Esophagus muscularis mucosa (tissue), 4 donors: Measurements from ENCODE around the gene TBC1D9. TPM values are rescaled to one million over a fixed set of nuclear protein-coding genes. Genes with fewer than 3 reads are reported as not detected.
"Not testable (repeated sequence)": the region's sequence is repeated elsewhere in the genome, so short reads cannot be mapped to it uniquely, and the experiment has no call there.

Source experiments
- DNase-seq: peaks from one replicate; pipeline ENCODE4 v3.0.0-alpha.2; 2017; ENCODE audit errors: extremely low spot score
- H3K27ac ChIP-seq, 4 donors: fragments of 200-600 bp; sonication (generic); replicated peaks in 1 of 4; 1 replicate in 3 of 4; 2 replicates in 1 of 4; pipeline ENCODE4 v1.5.1; 2016 to 2019; ENCODE audit warnings: mild to moderate bottlenecking in 1 of 4
- H3K27me3 ChIP-seq, 4 donors: fragments of 200-600 bp; sonication (generic); one replicate each; pipeline versions ENCODE4 v1.5.1 to v1.6.0; 2016 to 2019
- H3K36me3 ChIP-seq, 4 donors: fragments of 200-600 bp; sonication (generic); one replicate each; pipeline ENCODE4 v1.5.1; 2016 to 2019
- H3K4me1 ChIP-seq, 4 donors: fragments of 200-600 bp; sonication (generic); one replicate each; pipeline ENCODE4 v1.5.1; 2016 to 2019
- H3K4me3 ChIP-seq, 4 donors: fragments of 200-600 bp; sonication (generic); 1 replicate in 2 of 4; 2 replicates in 2 of 4; pipeline ENCODE4 v1.5.1; 2016 to 2019; ENCODE audit warnings: mild to moderate bottlenecking in 4 of 4, moderate library complexity in 1 of 4
- H3K9me3 ChIP-seq, 4 donors: fragments of 200-600 bp; sonication (generic); 1 replicate in 3 of 4; 2 replicates in 1 of 4; pipeline ENCODE4 v1.5.1; 2016 to 2019
- CTCF ChIP-seq, 3 experiments: fragments of 200-600 bp in 2 of 3; fragments of 450-650 bp in 1 of 3; sonication (generic) in 2 of 3; IDR thresholded peaks; one replicate each; pipeline ENCODE4 v1.5.1; 2017 to 2019; ENCODE audit warnings: antibody characterized with exemption in 3 of 3, mild to moderate bottlenecking in 2 of 3, moderate library complexity in 1 of 3
- EP300 ChIP-seq: sonication (generic); formaldehyde crosslinking; IDR thresholded peaks from one replicate; pipeline ENCODE4 v1.6.1; 2017; ENCODE audit warnings: antibody characterized with exemption
- POLR2A ChIP-seq: fragments of 450-650 bp; IDR thresholded peaks from one replicate; pipeline ENCODE4 v1.6.1; 2017; ENCODE audit warnings: antibody characterized with exemption, moderate library complexity, mild to moderate bottlenecking, low read depth
- POLR2AphosphoS5 ChIP-seq, 2 donors: sonication (generic); formaldehyde crosslinking; IDR thresholded peaks; one replicate each; pipeline ENCODE4 v1.6.1; 2017; ENCODE audit warnings: antibody characterized with exemption in 2 of 2
- WGBS: methylation state at CpG from one replicate; pipeline ENCODE4 v1.1.5; 2018; 5-methylcytosine and 5-hydroxymethylcytosine counted together
- intact Hi-C: fragments of 100-400 bp; cut with DNase I; formaldehyde crosslinking; loops from one replicate; pipeline ENCODE4 v1.15.1; 2023
- total RNA-seq, 4 donors: library from RNA; depleted of rRNA; stranded (reverse); fragments of >200 nt; gene quantifications; one replicate each; pipeline versions ENCODE4 v1.1.0 to v1.2.1, GENCODE V29; 2016

The TBC1D9 gene
- total RNA-seq, 4 donors from 2014 or later = 15.4 to 23.8 (median 21.3) TPM

DNA sequence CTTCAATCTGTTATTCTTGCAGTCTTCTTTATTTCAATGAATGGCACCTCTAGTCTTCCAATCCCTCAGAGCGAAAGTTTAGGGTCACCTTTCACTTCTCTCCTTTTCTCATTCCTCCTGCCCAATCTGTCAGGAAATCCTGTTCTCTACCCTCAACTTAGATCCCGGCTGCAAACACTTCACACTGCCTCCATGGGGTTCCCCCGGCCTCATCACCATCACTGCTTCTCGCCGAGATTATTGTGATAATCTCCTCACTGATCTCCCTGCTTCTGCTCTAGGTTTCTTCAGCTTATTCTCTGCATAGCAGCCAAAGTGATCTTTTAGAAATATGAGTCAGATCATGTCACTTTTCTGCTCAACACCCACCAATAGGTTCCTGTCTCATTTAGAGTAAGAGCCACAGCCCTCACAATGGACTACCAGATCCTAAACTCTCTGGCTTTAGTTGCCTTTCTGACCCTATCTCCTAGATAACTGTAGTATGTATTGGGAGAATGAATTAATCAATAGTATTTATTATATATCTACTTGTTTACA, 43.6 kb upstream of the TBC1D9 start:
- Histone ChIP-seq H3K4me1 (no peaks in the 10 kb centered on the region), H3K36me3 (no peaks in the 10 kb centered on the region), H3K27ac (no peak overlapping the region), H3K4me3 (no peak overlapping the region), H3K9me3 (no peaks in the 10 kb centered on the region), H3K27me3 (no peaks in the 10 kb centered on the region)
- intact Hi-C loops = no loop called here
- no peak for DNase-seq
- TF ChIP-seq POLR2A = no peak
- no peak for TF ChIP-seq POLR2AphosphoS5 (IDR thresholded peaks at IDR 0.05)
- TF ChIP-seq EP300 = no peak
- no peak for TF ChIP-seq CTCF (IDR thresholded peaks at IDR 0.05)
- WGBS = 86% methylated on average over 5 of the region's 5 CpGs

DNA sequence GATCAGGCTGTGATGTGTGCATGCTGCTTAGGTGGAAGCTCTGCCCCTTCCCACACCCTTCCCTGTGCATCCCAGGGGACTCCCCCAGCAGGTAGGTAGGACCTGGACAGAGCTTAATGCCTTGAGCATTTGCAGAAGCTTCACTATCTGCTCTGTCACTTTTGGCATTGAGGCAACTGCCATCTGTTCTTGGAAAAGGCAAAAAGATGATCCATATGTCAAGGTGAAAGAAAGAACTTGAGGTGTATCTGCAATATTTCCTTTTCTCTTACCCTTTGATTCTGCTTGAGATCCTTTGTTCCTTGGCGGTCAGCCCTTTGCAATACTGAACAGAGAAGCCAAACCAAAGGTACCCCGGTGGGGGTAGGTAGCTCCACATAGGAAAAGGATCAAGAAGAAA, 37.1 kb upstream of the TBC1D9 start:
- Histone ChIP-seq H3K4me3 (no peak overlapping the region), H3K36me3 (no peaks in the 10 kb centered on the region), H3K4me1 (no peaks in the 10 kb centered on the region), H3K27ac (no peak overlapping the region), H3K27me3 (no peaks in the 10 kb centered on the region), H3K9me3 (peaks cover 0 to 8% (median 6%) of the 10 kb centered on the region in 4 donors)
- DNase-seq = no peak
- no peak for TF ChIP-seq POLR2A
- intact Hi-C loops = no loop called here
- WGBS = 77% methylated on average over 2 of the region's 2 CpGs

DNA sequence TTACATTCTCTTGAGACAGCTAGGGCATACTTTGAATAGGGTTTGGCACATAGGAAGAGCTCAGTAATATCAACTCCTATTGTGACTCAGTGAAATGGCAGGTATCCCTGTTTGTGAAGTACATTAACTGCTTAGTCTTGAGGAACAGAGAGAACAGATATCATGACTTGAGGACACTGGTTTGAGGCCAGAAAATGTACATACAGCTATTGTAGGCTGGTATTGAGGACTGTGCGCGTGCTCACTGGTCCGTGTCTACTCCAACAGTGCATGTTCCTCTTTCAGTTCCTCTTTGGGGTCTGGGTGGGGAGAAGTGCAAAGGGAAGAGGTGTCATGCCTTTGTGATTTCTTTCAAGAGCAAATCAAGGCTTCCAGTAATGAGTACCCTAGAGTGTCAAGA, 34.6 kb upstream of the TBC1D9 start:
- Histone ChIP-seq H3K27ac (no peak overlapping the region), H3K4me1 (no peaks in the 10 kb centered on the region), H3K9me3 (peaks cover 0 to 13% (median 10%) of the 10 kb centered on the region in 4 donors), H3K27me3 (no peaks in the 10 kb centered on the region), H3K36me3 (no peaks in the 10 kb centered on the region), H3K4me3 (no peak overlapping the region)
- TF ChIP-seq EP300 = no peak
- peak in 1 of 2 donors; percentile 8 for TF ChIP-seq POLR2AphosphoS5 (IDR thresholded peaks at IDR 0.05)
- intact Hi-C loops = no loop called here
- DNase-seq = no peak
- WGBS = 92% methylated on average over 3 of the region's 3 CpGs

DNA sequence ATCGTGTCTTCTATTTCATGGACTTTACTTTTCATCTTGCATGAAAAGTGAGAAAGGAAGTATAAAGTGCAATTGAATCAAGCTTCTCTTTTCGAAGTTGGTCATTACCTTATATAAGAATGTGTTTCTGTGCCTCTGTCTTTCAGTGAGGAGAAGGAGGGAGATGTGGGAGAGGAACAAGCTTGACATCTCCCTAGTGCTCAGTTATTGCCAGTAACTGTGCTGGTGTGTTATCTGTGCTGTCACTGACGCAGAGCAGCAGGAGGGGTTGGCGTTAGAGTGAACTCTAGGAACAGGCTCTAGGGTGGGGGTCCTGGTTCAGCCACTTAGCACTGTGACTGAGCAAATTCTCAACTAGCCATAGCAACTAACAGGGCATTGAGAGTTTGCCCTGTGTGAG, 34.0 kb upstream of the TBC1D9 start:
- intact Hi-C loops = no loop called here
- no peak for DNase-seq
- no peak overlapping the region for H3K4me3 ChIP-seq
- no peaks in the 10 kb centered on the region for H3K4me1 ChIP-seq
- no peaks in the 10 kb centered on the region for H3K36me3 ChIP-seq
- 48% methylated on average over 4 of the region's 4 CpGs for WGBS
- peaks cover 0 to 13% (median 10%) of the 10 kb centered on the region in 4 donors for H3K9me3 ChIP-seq
- no peaks in the 10 kb centered on the region for H3K27me3 ChIP-seq
- TF ChIP-seq POLR2AphosphoS5 (IDR thresholded peaks at IDR 0.05) (no peak), CTCF (IDR thresholded peaks at IDR 0.05) (no peak)
- H3K27ac ChIP-seq = no peak overlapping the region

- Histone ChIP-seq H3K36me3 (no peaks in the 10 kb centered on the region), H3K27ac (no peak overlapping the region), H3K9me3 (peaks cover 0 to 13% (median 10%) of the 10 kb centered on the region in 4 donors), H3K4me1 (no peaks in the 10 kb centered on the region), H3K4me3 (no peak overlapping the region), H3K27me3 (no peaks in the 10 kb centered on the region)
- WGBS = 66% methylated on average over 5 of the region's 5 CpGs
- TF ChIP-seq POLR2AphosphoS5 (IDR thresholded peaks at IDR 0.05) = no peak
- TF ChIP-seq EP300 = no peak
- TF ChIP-seq CTCF (IDR thresholded peaks at IDR 0.05) = no peak
- no peak for TF ChIP-seq POLR2A
- no peak for DNase-seq
- intact Hi-C loops = no loop called here
Measured at GRCh38 chr4:140789759-140790158, 33.6 kb upstream of the TBC1D9 start.

GRCh38 chr4:140782787-140783186, 26.6 kb upstream of the TBC1D9 start:
- intact Hi-C loops, H3K27me3 ChIP-seq, H3K9me3 ChIP-seq, H3K36me3 ChIP-seq, H3K4me3 ChIP-seq, H3K27ac ChIP-seq, DNase-seq: not testable (repeated sequence)
- H3K4me1 ChIP-seq = peaks cover 0 to 12% (median 8%) of the 10 kb centered on the region in 4 donors
